Brain microvascular endothelial cell (primary cell): Measurements from ENCODE around the gene ESYT2.

Source experiments
- DNase-seq: peaks from one replicate; pipeline ENCODE4 v3.0.0-alpha.2; 2020
- H3K27ac ChIP-seq: fragments of 250-450 bp; sonication (Bioruptor Pico); 2 replicates; pipeline ENCODE4 v1.5.1; 2020; ENCODE audit warnings: mild to moderate bottlenecking, moderate library complexity
- H3K27me3 ChIP-seq: fragments of 250-450 bp; sonication (Bioruptor Pico); replicated peaks from 2 replicates; pipeline ENCODE4 v1.5.1; 2020; ENCODE audit warnings: mild to moderate bottlenecking
- H3K36me3 ChIP-seq: fragments of 250-450 bp; sonication (Bioruptor Pico); replicated peaks from 2 replicates; pipeline ENCODE4 v1.5.1; 2020; ENCODE audit warnings: mild to moderate bottlenecking
- H3K4me3 ChIP-seq: 2 replicates; pipeline ENCODE4 v1.5.1; 2011; ENCODE audit warnings: low read depth, mild to moderate bottlenecking, control low read depth, low read length, moderate library complexity
- CTCF ChIP-seq: IDR thresholded peaks from 2 replicates; pipeline ENCODE4 v1.5.1; 2011; ENCODE audit warnings: low read depth, mild to moderate bottlenecking, moderate library complexity, low read length, control low read depth, inconsistent platforms; ENCODE audit errors: missing control alignments
- in situ Hi-C: cut with HindIII; loops from 2 replicates; pipeline ENCODE4 v1.10.0; 2017; ENCODE audit warnings: low sequenced_read_pairs, low pct_ligation_motif_present

Gene ESYT2

GRCh38 chr7:158720112-158720511, 109.2 kb downstream of the ESYT2 start:
- in situ Hi-C loops: no loop called here
- Histone ChIP-seq H3K36me3 (no peaks in the 10 kb centered on the region), H3K4me3 (no peak overlapping the region), H3K27ac (no peak overlapping the region), H3K27me3 (peaks cover 2% of the 10 kb centered on the region)
- no peak for DNase-seq
- no peak for TF ChIP-seq CTCF

GRCh38 chr7:158716802-158717201, 112.5 kb downstream of the ESYT2 start:
- TF ChIP-seq CTCF: no peak
- Histone ChIP-seq H3K36me3 (no peaks in the 10 kb centered on the region), H3K27ac (no peak overlapping the region), H3K27me3 (peaks cover 2% of the 10 kb centered on the region), H3K4me3 (no peak overlapping the region)
- no peak for DNase-seq
- in situ Hi-C loops: no loop called here

- in situ Hi-C loops: no loop called here
- Histone ChIP-seq H3K36me3 (no peaks in the 10 kb centered on the region), H3K4me3 (no peak overlapping the region), H3K27me3 (no peaks in the 10 kb centered on the region), H3K27ac (peak overlapping the region; percentile 19)
- TF ChIP-seq CTCF: no peak
- DNase-seq: peak; percentile 94
Measured at GRCh38 chr7:158710651-158711102, 118.6 kb downstream of the ESYT2 start.

- in situ Hi-C loops: no loop called here
- TF ChIP-seq CTCF: no peak
- DNase-seq: no peak
- no peaks in the 10 kb centered on the region for H3K27me3 ChIP-seq
- no peak overlapping the region for H3K27ac ChIP-seq
- no peaks in the 10 kb centered on the region for H3K36me3 ChIP-seq
- no peak overlapping the region for H3K4me3 ChIP-seq
Measured at GRCh38 chr7:158707610-158708009, 121.7 kb downstream of the ESYT2 start.

GRCh38 chr7:158706710-158707590, 122.4 kb downstream of the ESYT2 start:
- in situ Hi-C loops: no loop called here
- no peak for DNase-seq
- H3K4me3 ChIP-seq: no peak overlapping the region
- no peaks in the 10 kb centered on the region for H3K36me3 ChIP-seq
- H3K27ac ChIP-seq: no peak overlapping the region
- no peaks in the 10 kb centered on the region for H3K27me3 ChIP-seq
- no peak for TF ChIP-seq CTCF
